SK-N-SH treated with all-trans-retinoic acid at 6 μM for 48 hours (cell line): ENCODE measurements around the gene PITRM1.

Experiments used
- ATAC-seq: fragments of 200-7000 bp; cut with Tn5 transposase; 3 replicates; pipeline ENCODE4 v1.9.1; 2020; ENCODE audit warnings: mild to moderate bottlenecking, moderate library complexity
- ARNTL ChIP-seq: fragments of 450-650 bp; formaldehyde crosslinking; IDR thresholded peaks from 2 replicates; pipeline ENCODE4 v1.5.0; 2020; ENCODE audit warnings: low read depth, mild to moderate bottlenecking, moderate library complexity, borderline replicate concordance
- ESRRG ChIP-seq: fragments of 250-450 bp; sonication (Bioruptor Pico); IDR thresholded peaks from 2 replicates; pipeline ENCODE4 v1.6.1; 2021; ENCODE audit warnings: mild to moderate bottlenecking
- GLIS3 ChIP-seq: fragments of 250-450 bp; sonication (Bioruptor Pico); IDR thresholded peaks from 2 replicates; pipeline ENCODE4 v1.5.0; 2020; ENCODE audit warnings: mild to moderate bottlenecking, moderate library complexity
- ISL1 ChIP-seq: fragments of 250-450 bp; sonication (Bioruptor Pico); IDR thresholded peaks from 2 replicates; pipeline ENCODE4 v2.1.2; 2022; ENCODE audit warnings: mild to moderate bottlenecking, moderate library complexity
- OSR1 ChIP-seq: fragments of 250-450 bp; sonication (Bioruptor Pico); IDR thresholded peaks from 2 replicates; pipeline ENCODE4 v1.8.0; 2022; ENCODE audit warnings: moderate library complexity, mild to moderate bottlenecking, inconsistent platforms
- PPARA ChIP-seq: fragments of 250-450 bp; sonication (Bioruptor Pico); IDR thresholded peaks from 2 replicates; pipeline ENCODE4 v1.5.0; 2020; ENCODE audit warnings: mild to moderate bottlenecking, borderline replicate concordance
- RARB ChIP-seq: fragments of 250-450 bp; sonication (Bioruptor Pico); IDR thresholded peaks from 2 replicates; pipeline ENCODE4 v1.8.0; 2021; ENCODE audit warnings: mild to moderate bottlenecking, moderate library complexity
- SNAI2 ChIP-seq: fragments of 250-450 bp; sonication (Bioruptor Pico); IDR thresholded peaks from 2 replicates; pipeline ENCODE4 v1.5.0; 2020; ENCODE audit warnings: mild to moderate bottlenecking, moderate library complexity
- TCF4 ChIP-seq: fragments of 250-450 bp; sonication (Bioruptor Pico); IDR thresholded peaks from 2 replicates; pipeline ENCODE4 v1.8.0; 2021; ENCODE audit warnings: mild to moderate bottlenecking, moderate library complexity, borderline replicate concordance
- TOX ChIP-seq: fragments of 250-450 bp; sonication (Bioruptor Pico); IDR thresholded peaks from 2 replicates; pipeline ENCODE4 v1.8.0; 2021; ENCODE audit warnings: mild to moderate bottlenecking, moderate library complexity, borderline replicate concordance
- ZFP3 ChIP-seq: fragments of 250-450 bp; sonication (Bioruptor Pico); IDR thresholded peaks from 2 replicates; pipeline ENCODE4 v1.5.0; 2020; ENCODE audit warnings: mild to moderate bottlenecking, moderate library complexity
- ZFP30 ChIP-seq: fragments of 450-650 bp; formaldehyde crosslinking; IDR thresholded peaks from 2 replicates; pipeline ENCODE4 v1.5.0; 2022; ENCODE audit warnings: mild to moderate bottlenecking, moderate library complexity
- ZNF565 ChIP-seq: fragments of 450-650 bp; formaldehyde crosslinking; conservative IDR thresholded peaks from 2 replicates; pipeline ENCODE4 v1.5.0; 2020; ENCODE audit warnings: low read depth, mild to moderate bottlenecking, moderate library complexity
- ZNF70 ChIP-seq: fragments of 450-650 bp; formaldehyde crosslinking; IDR thresholded peaks from 2 replicates; pipeline ENCODE4 v1.5.0; 2020; ENCODE audit warnings: mild to moderate bottlenecking, moderate library complexity
- ZNF8 ChIP-seq: fragments of 450-650 bp; formaldehyde crosslinking; IDR thresholded peaks from 2 replicates; pipeline ENCODE4 v1.5.0; 2020; ENCODE audit warnings: mild to moderate bottlenecking, moderate library complexity
- TF ChIP-seq, protein P1 (sequence below): fragments of 250-450 bp; sonication (Bioruptor Pico); IDR thresholded peaks from 2 replicates; pipeline ENCODE4 v1.5.1; 2020; ENCODE audit warnings: low read depth, mild to moderate bottlenecking, moderate library complexity
- TF ChIP-seq, protein P2 (sequence below): fragments of 250-450 bp; sonication (Bioruptor Pico); IDR thresholded peaks from 2 replicates; pipeline ENCODE4 v1.8.0; 2021; ENCODE audit warnings: low read depth, mild to moderate bottlenecking, moderate library complexity, borderline replicate concordance
- TF ChIP-seq, protein P3 (sequence below): fragments of 250-450 bp; sonication (Bioruptor Pico); IDR thresholded peaks from 2 replicates; pipeline ENCODE4 v1.5.0; 2020; ENCODE audit warnings: mild to moderate bottlenecking, moderate library complexity
- TF ChIP-seq, protein P4 (sequence below): fragments of 250-450 bp; sonication (Bioruptor Pico); IDR thresholded peaks from 2 replicates; pipeline ENCODE4 v1.8.0; 2020; ENCODE audit warnings: mild to moderate bottlenecking, moderate library complexity, borderline replicate concordance
- TF ChIP-seq, protein P5 (sequence below): fragments of 250-450 bp; sonication (Bioruptor Pico); IDR thresholded peaks from 2 replicates; pipeline ENCODE4 v1.5.1; 2021; ENCODE audit warnings: mild to moderate bottlenecking, moderate library complexity

The PITRM1 gene

DNA sequence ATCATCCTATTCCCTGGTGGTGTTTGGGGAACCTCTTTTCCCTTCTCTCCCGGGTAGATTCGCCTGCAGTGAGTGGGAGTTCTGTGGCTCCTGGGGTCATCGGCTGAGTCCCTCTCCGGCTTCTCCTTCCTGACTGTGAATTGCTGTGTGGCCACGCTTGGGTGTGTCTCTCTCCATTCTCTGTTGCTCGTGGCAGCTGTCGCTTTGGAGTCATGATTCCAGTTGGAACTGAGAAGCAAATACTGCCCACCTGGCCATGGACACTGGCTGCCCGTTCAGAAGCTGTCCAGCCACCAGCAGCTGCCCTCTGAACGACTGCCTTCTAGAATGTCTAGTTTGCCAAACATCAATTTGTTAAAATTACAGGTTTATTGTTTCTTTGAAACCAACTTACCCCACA is 23.1 kb upstream of the PITRM1 start:
- no peak for TF ChIP-seq ISL1 (CRISPR knock-in tag)
- no peak for TF ChIP-seq TOX (CRISPR knock-in tag)
- TF ChIP-seq SNAI2 (CRISPR knock-in tag), result no peak
- TF ChIP-seq, protein P1, sequence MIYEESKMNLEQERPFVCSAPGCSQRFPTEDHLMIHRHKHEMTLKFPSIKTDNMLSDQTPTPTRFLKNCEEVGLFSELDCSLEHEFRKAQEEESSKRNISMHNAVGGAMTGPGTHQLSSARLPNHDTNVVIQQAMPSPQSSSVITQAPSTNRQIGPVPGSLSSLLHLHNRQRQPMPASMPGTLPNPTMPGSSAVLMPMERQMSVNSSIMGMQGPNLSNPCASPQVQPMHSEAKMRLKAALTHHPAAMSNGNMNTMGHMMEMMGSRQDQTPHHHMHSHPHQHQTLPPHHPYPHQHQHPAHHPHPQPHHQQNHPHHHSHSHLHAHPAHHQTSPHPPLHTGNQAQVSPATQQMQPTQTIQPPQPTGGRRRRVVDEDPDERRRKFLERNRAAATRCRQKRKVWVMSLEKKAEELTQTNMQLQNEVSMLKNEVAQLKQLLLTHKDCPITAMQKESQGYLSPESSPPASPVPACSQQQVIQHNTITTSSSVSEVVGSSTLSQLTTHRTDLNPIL (CRISPR knock-in tag), result no peak
- TF ChIP-seq ZNF8 (CRISPR knock-in tag), result no peak
- no peak for TF ChIP-seq ESRRG (CRISPR knock-in tag)
- no peak for TF ChIP-seq ARNTL (CRISPR knock-in tag)
- TF ChIP-seq ZNF565 (CRISPR knock-in tag), result no peak
- no peak for TF ChIP-seq OSR1 (CRISPR knock-in tag)
- no peak for TF ChIP-seq ZNF70 (CRISPR knock-in tag)
- TF ChIP-seq, protein P2, sequence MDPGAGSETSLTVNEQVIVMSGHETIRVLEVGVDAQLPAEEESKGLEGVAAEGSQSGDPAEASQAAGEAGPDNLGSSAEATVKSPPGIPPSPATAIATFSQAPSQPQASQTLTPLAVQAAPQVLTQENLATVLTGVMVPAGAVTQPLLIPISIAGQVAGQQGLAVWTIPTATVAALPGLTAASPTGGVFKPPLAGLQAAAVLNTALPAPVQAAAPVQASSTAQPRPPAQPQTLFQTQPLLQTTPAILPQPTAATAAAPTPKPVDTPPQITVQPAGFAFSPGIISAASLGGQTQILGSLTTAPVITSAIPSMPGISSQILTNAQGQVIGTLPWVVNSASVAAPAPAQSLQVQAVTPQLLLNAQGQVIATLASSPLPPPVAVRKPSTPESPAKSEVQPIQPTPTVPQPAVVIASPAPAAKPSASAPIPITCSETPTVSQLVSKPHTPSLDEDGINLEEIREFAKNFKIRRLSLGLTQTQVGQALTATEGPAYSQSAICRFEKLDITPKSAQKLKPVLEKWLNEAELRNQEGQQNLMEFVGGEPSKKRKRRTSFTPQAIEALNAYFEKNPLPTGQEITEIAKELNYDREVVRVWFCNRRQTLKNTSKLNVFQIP, result no peak
- TF ChIP-seq ZFP3 (CRISPR knock-in tag), result no peak
- TF ChIP-seq TCF4 (CRISPR knock-in tag), result no peak
- TF ChIP-seq RARB, result no peak
- TF ChIP-seq, protein P3, sequence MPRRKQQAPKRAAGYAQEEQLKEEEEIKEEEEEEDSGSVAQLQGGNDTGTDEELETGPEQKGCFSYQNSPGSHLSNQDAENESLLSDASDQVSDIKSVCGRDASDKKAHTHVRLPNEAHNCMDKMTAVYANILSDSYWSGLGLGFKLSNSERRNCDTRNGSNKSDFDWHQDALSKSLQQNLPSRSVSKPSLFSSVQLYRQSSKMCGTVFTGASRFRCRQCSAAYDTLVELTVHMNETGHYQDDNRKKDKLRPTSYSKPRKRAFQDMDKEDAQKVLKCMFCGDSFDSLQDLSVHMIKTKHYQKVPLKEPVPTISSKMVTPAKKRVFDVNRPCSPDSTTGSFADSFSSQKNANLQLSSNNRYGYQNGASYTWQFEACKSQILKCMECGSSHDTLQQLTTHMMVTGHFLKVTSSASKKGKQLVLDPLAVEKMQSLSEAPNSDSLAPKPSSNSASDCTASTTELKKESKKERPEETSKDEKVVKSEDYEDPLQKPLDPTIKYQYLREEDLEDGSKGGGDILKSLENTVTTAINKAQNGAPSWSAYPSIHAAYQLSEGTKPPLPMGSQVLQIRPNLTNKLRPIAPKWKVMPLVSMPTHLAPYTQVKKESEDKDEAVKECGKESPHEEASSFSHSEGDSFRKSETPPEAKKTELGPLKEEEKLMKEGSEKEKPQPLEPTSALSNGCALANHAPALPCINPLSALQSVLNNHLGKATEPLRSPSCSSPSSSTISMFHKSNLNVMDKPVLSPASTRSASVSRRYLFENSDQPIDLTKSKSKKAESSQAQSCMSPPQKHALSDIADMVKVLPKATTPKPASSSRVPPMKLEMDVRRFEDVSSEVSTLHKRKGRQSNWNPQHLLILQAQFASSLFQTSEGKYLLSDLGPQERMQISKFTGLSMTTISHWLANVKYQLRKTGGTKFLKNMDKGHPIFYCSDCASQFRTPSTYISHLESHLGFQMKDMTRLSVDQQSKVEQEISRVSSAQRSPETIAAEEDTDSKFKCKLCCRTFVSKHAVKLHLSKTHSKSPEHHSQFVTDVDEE (CRISPR knock-in tag), result no peak
- TF ChIP-seq, all 23 proteins: peak for 0
- ATAC-seq, result no peak

DNA sequence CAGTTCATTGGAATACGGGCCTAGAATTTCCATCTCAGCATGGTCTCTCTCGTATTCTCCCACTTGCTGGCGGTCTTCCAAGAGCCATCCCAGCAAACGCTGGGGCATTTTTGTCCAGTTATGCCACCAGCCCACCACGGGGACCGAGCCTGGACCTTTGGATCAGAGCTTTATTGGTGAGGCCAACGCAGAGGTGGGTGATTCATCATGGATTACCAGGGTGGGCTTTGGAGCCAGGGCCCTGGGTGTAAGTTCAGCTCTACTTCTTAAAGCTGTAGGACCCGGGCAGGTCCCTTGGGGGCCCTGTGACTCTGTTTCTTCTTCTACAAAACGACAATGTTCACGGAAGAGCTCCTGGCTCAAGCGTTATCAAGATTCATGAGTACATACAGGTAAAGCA is 22.7 kb upstream of the PITRM1 start:
- no peak for TF ChIP-seq TOX (CRISPR knock-in tag)
- TF ChIP-seq, protein P2, result no peak
- TF ChIP-seq ZFP30 (CRISPR knock-in tag), result no peak
- no peak for TF ChIP-seq GLIS3 (CRISPR knock-in tag)
- TF ChIP-seq, protein P4, sequence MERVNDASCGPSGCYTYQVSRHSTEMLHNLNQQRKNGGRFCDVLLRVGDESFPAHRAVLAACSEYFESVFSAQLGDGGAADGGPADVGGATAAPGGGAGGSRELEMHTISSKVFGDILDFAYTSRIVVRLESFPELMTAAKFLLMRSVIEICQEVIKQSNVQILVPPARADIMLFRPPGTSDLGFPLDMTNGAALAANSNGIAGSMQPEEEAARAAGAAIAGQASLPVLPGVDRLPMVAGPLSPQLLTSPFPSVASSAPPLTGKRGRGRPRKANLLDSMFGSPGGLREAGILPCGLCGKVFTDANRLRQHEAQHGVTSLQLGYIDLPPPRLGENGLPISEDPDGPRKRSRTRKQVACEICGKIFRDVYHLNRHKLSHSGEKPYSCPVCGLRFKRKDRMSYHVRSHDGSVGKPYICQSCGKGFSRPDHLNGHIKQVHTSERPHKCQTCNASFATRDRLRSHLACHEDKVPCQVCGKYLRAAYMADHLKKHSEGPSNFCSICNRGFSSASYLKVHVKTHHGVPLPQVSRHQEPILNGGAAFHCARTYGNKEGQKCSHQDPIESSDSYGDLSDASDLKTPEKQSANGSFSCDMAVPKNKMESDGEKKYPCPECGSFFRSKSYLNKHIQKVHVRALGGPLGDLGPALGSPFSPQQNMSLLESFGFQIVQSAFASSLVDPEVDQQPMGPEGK, result no peak
- no peak for TF ChIP-seq ISL1 (CRISPR knock-in tag)
- no peak for TF ChIP-seq TCF4 (CRISPR knock-in tag)
- TF ChIP-seq ARNTL (CRISPR knock-in tag), result no peak
- TF ChIP-seq ZNF8 (CRISPR knock-in tag), result no peak
- no peak for TF ChIP-seq PPARA (CRISPR knock-in tag)
- no peak for TF ChIP-seq ZNF70 (CRISPR knock-in tag)
- TF ChIP-seq ESRRG (CRISPR knock-in tag), result no peak
- TF ChIP-seq, all 23 proteins: peak for 0
- ATAC-seq, result no peak

DNA sequence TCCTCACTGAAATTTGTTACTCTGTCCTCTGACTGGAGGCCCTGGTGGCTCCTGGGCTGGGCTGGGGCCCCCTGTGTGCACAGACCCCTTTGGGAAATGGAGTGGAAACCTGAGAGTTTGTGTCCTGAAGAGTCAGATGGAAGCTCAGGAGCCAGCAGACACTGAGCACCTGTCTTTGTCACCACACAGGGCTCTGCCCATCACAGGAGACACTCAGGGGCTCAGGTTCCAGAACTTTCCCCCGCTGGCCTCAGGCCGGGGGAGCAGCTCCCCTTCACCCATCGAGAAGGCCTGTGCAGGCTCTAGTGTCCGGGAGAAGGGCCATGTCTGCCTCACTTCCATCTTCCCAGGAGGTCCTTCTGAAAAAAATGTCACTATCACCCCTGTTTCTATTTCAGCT is 22.3 kb upstream of the PITRM1 start:
- no peak for ATAC-seq
- no peak for TF ChIP-seq ZFP3 (CRISPR knock-in tag)
- TF ChIP-seq PPARA (CRISPR knock-in tag), result no peak
- no peak for TF ChIP-seq ISL1 (CRISPR knock-in tag)
- TF ChIP-seq, protein P1 (CRISPR knock-in tag), result no peak
- TF ChIP-seq, protein P4, result no peak
- no peak for TF ChIP-seq ZNF565 (CRISPR knock-in tag)
- no peak for TF ChIP-seq OSR1 (CRISPR knock-in tag)
- TF ChIP-seq, protein P2, result no peak
- no peak for TF ChIP-seq ZNF70 (CRISPR knock-in tag)
- TF ChIP-seq, protein P5, sequence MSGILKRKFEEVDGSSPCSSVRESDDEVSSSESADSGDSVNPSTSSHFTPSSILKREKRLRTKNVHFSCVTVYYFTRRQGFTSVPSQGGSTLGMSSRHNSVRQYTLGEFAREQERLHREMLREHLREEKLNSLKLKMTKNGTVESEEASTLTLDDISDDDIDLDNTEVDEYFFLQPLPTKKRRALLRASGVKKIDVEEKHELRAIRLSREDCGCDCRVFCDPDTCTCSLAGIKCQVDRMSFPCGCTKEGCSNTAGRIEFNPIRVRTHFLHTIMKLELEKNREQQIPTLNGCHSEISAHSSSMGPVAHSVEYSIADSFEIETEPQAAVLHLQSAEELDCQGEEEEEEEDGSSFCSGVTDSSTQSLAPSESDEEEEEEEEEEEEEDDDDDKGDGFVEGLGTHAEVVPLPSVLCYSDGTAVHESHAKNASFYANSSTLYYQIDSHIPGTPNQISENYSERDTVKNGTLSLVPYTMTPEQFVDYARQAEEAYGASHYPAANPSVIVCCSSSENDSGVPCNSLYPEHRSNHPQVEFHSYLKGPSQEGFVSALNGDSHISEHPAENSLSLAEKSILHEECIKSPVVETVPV (CRISPR knock-in tag), result no peak
- TF ChIP-seq ARNTL (CRISPR knock-in tag), result no peak
